ENCODE results near the gene EML4. TPM values are rescaled to one million over a fixed set of nuclear protein-coding genes. Genes with fewer than 3 reads are reported as not detected.

EML4 gene
- total and polyA plus RNA-seq, 2 of the 13 experiments (the other 11 are each of a cell fraction or from before 2014, with no cell fraction given): 243 to 476 TPM

DNA sequence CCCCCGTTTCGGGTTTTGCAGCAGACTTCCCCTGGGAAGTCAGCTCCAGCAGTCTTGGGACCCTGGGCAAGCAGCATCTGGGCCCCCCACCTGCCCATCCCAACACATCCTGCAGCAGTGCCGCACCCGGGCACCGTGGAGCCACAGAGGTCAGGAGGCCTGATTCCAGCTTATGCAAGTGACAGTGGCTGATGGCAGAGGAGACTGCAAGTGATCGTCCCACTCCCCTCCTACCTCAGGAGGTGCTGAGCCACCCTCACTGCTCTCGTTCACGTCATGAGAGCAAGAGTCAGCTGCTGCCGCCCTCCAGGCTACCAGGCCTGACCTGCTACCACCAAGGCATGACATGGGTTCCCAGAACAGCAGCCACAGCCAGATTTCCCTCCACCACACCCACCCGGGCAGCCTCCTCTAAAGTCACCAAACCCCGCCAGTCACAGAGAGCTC lies 173.7 kb downstream of the EML4 start (continued):
- no peak for TF ChIP-seq ZNF280D (CRISPR knock-in tag; IDR thresholded peaks at IDR 0.05)
- TF ChIP-seq FOXM1 (CRISPR knock-in tag; IDR thresholded peaks at IDR 0.05): no peak
- no peak for TF ChIP-seq ZKSCAN8 (CRISPR knock-in tag; IDR thresholded peaks at IDR 0.05; ENCODE audit: borderline replicate concordance)
- no peak for TF ChIP-seq ZNF543 (CRISPR knock-in tag; IDR thresholded peaks at IDR 0.05)
- no peak for TF ChIP-seq ZNF530 (CRISPR knock-in tag; IDR thresholded peaks at IDR 0.05; ENCODE audit: low read depth)
- no peak for TF ChIP-seq ZNF709 (CRISPR knock-in tag; IDR thresholded peaks at IDR 0.05)
- TF ChIP-seq KAT2B (IDR thresholded peaks at IDR 0.05; ENCODE audit: borderline replicate concordance, low read depth, low read length): no peak
- no peak for TF ChIP-seq ZKSCAN1 (IDR thresholded peaks at IDR 0.05; ENCODE audit: low read length)
- no peak for TF ChIP-seq ZNF761 (CRISPR knock-in tag; conservative IDR thresholded peaks at IDR 0.05)
- no peak for TF ChIP-seq SMC3 (IDR thresholded peaks at IDR 0.05; ENCODE audit: low read length)
- TF ChIP-seq, protein P1, sequence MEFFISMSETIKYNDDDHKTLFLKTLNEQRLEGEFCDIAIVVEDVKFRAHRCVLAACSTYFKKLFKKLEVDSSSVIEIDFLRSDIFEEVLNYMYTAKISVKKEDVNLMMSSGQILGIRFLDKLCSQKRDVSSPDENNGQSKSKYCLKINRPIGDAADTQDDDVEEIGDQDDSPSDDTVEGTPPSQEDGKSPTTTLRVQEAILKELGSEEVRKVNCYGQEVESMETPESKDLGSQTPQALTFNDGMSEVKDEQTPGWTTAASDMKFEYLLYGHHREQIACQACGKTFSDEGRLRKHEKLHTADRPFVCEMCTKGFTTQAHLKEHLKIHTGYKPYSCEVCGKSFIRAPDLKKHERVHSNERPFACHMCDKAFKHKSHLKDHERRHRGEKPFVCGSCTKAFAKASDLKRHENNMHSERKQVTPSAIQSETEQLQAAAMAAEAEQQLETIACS (CRISPR knock-in tag; IDR thresholded peaks at IDR 0.05): no peak
- no peak for TF ChIP-seq NFIC (IDR thresholded peaks at IDR 0.05; ENCODE audit: low read length)
- TF ChIP-seq ZNF703 (CRISPR knock-in tag; IDR thresholded peaks at IDR 0.05; ENCODE audit: borderline replicate concordance): no peak
- no peak for TF ChIP-seq PHF8 (CRISPR knock-in tag; IDR thresholded peaks at IDR 0.05)
- TF ChIP-seq, protein P2, sequence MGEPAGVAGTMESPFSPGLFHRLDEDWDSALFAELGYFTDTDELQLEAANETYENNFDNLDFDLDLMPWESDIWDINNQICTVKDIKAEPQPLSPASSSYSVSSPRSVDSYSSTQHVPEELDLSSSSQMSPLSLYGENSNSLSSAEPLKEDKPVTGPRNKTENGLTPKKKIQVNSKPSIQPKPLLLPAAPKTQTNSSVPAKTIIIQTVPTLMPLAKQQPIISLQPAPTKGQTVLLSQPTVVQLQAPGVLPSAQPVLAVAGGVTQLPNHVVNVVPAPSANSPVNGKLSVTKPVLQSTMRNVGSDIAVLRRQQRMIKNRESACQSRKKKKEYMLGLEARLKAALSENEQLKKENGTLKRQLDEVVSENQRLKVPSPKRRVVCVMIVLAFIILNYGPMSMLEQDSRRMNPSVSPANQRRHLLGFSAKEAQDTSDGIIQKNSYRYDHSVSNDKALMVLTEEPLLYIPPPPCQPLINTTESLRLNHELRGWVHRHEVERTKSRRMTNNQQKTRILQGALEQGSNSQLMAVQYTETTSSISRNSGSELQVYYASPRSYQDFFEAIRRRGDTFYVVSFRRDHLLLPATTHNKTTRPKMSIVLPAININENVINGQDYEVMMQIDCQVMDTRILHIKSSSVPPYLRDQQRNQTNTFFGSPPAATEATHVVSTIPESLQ (CRISPR knock-in tag; conservative IDR thresholded peaks at IDR 0.05): no peak
- TF ChIP-seq HDAC6 (IDR thresholded peaks at IDR 0.05; ENCODE audit: low read depth, low read length): no peak
- TF ChIP-seq ZNF7 (CRISPR knock-in tag; IDR thresholded peaks at IDR 0.05): no peak
- TF ChIP-seq ZNF749 (CRISPR knock-in tag; IDR thresholded peaks at IDR 0.05; ENCODE audit: borderline replicate concordance): no peak
- TF ChIP-seq KDM5B (CRISPR knock-in tag; IDR thresholded peaks at IDR 0.05; ENCODE audit: borderline replicate concordance): no peak; the same call in 1 of the 2 replicates
- no peak for TF ChIP-seq ARHGAP35 (CRISPR knock-in tag; IDR thresholded peaks at IDR 0.05; ENCODE audit: borderline replicate concordance)
- TF ChIP-seq NFRKB (IDR thresholded peaks at IDR 0.05): no peak
- no peak; the same call in 1 of the 2 replicates for TF ChIP-seq SAP130 (CRISPR knock-in tag; IDR thresholded peaks at IDR 0.05; ENCODE audit: low read depth)
- TF ChIP-seq NAIF1 (CRISPR knock-in tag; IDR thresholded peaks at IDR 0.05; ENCODE audit: borderline replicate concordance): no peak
- no peak for TF ChIP-seq ZNF101 (CRISPR knock-in tag; IDR thresholded peaks at IDR 0.05; ENCODE audit: borderline replicate concordance, low read depth)
- no peak for TF ChIP-seq ZNF331 (CRISPR knock-in tag; IDR thresholded peaks at IDR 0.05)
- TF ChIP-seq MXI1 (IDR thresholded peaks at IDR 0.05; ENCODE audit: borderline replicate concordance, low read depth, low read length): no peak
- no peak for TF ChIP-seq KDM4B (CRISPR knock-in tag; IDR thresholded peaks at IDR 0.05)
- TF ChIP-seq ZNF20 (CRISPR knock-in tag; IDR thresholded peaks at IDR 0.05): no peak

Measured in HepG2 (cell line).